ENCODE measurements around the gene HES4.

The HES4 gene

GRCh38 chr1:999725-1000356 lies at the start of gene HES4:
Gene HES4 (minus strand): TSS chr1:1000097. CDS start chr1:999973, 124 bp downstream.
- no peak for DNase-seq (ENCODE audit: low read depth in 2 of 2, low spot score in 1 of 2)

GRCh38 chr1:1048765-1049164 lies 48.9 kb upstream of the HES4 start:
- DNase-seq (ENCODE audit: low read depth in 2 of 2, low spot score in 1 of 2), result no peak

- no peak for DNase-seq (ENCODE audit: low read depth in 2 of 2, low spot score in 1 of 2)
Measured at GRCh38 chr1:1047963-1048362, 48.1 kb upstream of the HES4 start.

GRCh38 chr1:1047407-1047806 lies 47.5 kb upstream of the HES4 start:
- DNase-seq (ENCODE audit: low read depth in 2 of 2, low spot score in 1 of 2), result no peak

- DNase-seq (ENCODE audit: low read depth in 2 of 2, low spot score in 1 of 2), result no peak
Measured at GRCh38 chr1:1046767-1047166, 46.9 kb upstream of the HES4 start.

GRCh38 chr1:1046243-1046642 lies 46.3 kb upstream of the HES4 start:
- DNase-seq (ENCODE audit: low read depth in 2 of 2, low spot score in 1 of 2), result no peak

GRCh38 chr1:1045129-1045528 lies 45.2 kb upstream of the HES4 start:
- DNase-seq (ENCODE audit: low read depth in 2 of 2, low spot score in 1 of 2), result no peak

- no peak for DNase-seq (ENCODE audit: low read depth in 2 of 2, low spot score in 1 of 2)
Measured at GRCh38 chr1:1044455-1045078, 44.7 kb upstream of the HES4 start.

GRCh38 chr1:1043921-1044320 lies 44.0 kb upstream of the HES4 start:
- DNase-seq (ENCODE audit: low read depth in 2 of 2, low spot score in 1 of 2), result no peak

GRCh38 chr1:1043411-1043810 lies 43.5 kb upstream of the HES4 start:
- no peak for DNase-seq (ENCODE audit: low read depth in 2 of 2, low spot score in 1 of 2)

- no peak for DNase-seq (ENCODE audit: low read depth in 2 of 2, low spot score in 1 of 2)
Measured at GRCh38 chr1:1042835-1043234, 42.9 kb upstream of the HES4 start.

- no peak for DNase-seq (ENCODE audit: low read depth in 2 of 2, low spot score in 1 of 2)
Measured at GRCh38 chr1:1041873-1042272, 42.0 kb upstream of the HES4 start.

GRCh38 chr1:1041092-1041523 lies 41.2 kb upstream of the HES4 start:
- DNase-seq (ENCODE audit: low read depth in 2 of 2, low spot score in 1 of 2), result no peak

- peak; percentile 55 to 61 for DNase-seq (ENCODE audit: low read depth in 2 of 2, low spot score in 1 of 2)
Measured at GRCh38 chr1:1040004-1040991, 40.4 kb upstream of the HES4 start.

- no peak for DNase-seq (ENCODE audit: low read depth in 2 of 2, low spot score in 1 of 2)
Measured at GRCh38 chr1:1039145-1039910, 39.4 kb upstream of the HES4 start.

- DNase-seq (ENCODE audit: low read depth in 2 of 2, low spot score in 1 of 2), result no peak
Measured at GRCh38 chr1:1038694-1039093, 38.8 kb upstream of the HES4 start.

GRCh38 chr1:1037366-1038327 lies 37.8 kb upstream of the HES4 start:
- no peak for DNase-seq (ENCODE audit: low read depth in 2 of 2, low spot score in 1 of 2)

GRCh38 chr1:1035291-1035943 lies 35.5 kb upstream of the HES4 start:
- no peak for DNase-seq (ENCODE audit: low read depth in 2 of 2, low spot score in 1 of 2)

- DNase-seq (ENCODE audit: low read depth in 2 of 2, low spot score in 1 of 2), result no peak
Measured at GRCh38 chr1:1034439-1034781, 34.5 kb upstream of the HES4 start.
